Kidney epithelial cell (primary cell): ENCODE data around the gene CISTR. TPM values are rescaled to one million over a fixed set of nuclear protein-coding genes. Genes with fewer than 3 reads are reported as not detected.

Experiments
- DNase-seq: peaks from one replicate; pipeline ENCODE4 v3.0.0-alpha.2; 2010; ENCODE audit warnings: low read depth
- H3K27me3 ChIP-seq: 2 replicates; pipeline ENCODE4 v1.6.0; 2011; ENCODE audit warnings: low read length; ENCODE audit not compliant: control insufficient read depth, insufficient read depth
- H3K36me3 ChIP-seq: 2 replicates; pipeline ENCODE4 v1.5.1; 2011; ENCODE audit warnings: low read length; ENCODE audit not compliant: control insufficient read depth, insufficient read depth
- H3K4me3 ChIP-seq: 2 replicates; pipeline ENCODE4 v1.5.1; 2011; ENCODE audit warnings: low read depth, mild to moderate bottlenecking, control low read depth, low read length
- CTCF ChIP-seq: IDR thresholded peaks from 2 replicates; pipeline ENCODE4 v1.5.1; 2011; ENCODE audit warnings: mild to moderate bottlenecking, moderate library complexity, low read length, control low read depth, inconsistent platforms; ENCODE audit not compliant: insufficient read depth, poor library complexity, severe bottlenecking
- total RNA-seq: library from RNA; depleted of rRNA; stranded (reverse); fragments of >200 nt; gene quantifications from 2 replicates; pipeline ENCODE4 v1.2.3, GENCODE V29; 2015

The CISTR gene
- total RNA-seq, 1 donor from 2014 or later = not detected

GRCh38 chr12:53712059-53712643 is 39.6 kb downstream of the CISTR start:
- no peak for TF ChIP-seq CTCF

GRCh38 chr12:53710091-53710490 is 41.7 kb downstream of the CISTR start:
- Histone ChIP-seq H3K27me3 (peaks cover 20% of the 10 kb centered on the region), H3K4me3 (no peak overlapping the region), H3K36me3 (peaks cover 3% of the 10 kb centered on the region)
- DNase-seq = no peak
- TF ChIP-seq CTCF = no peak

More at GRCh38 chr12:53712059-53712643, 39.6 kb downstream of the CISTR start:
- DNase-seq = no peak
- H3K4me3 ChIP-seq = no peak overlapping the region
- H3K36me3 ChIP-seq = peaks cover 3% of the 10 kb centered on the region
- H3K27me3 ChIP-seq = peaks cover 16% of the 10 kb centered on the region

- Histone ChIP-seq H3K27me3 (peaks cover 20% of the 10 kb centered on the region), H3K4me3 (no peak overlapping the region), H3K36me3 (peaks cover 3% of the 10 kb centered on the region)
- no peak for TF ChIP-seq CTCF
- DNase-seq = no peak
Observed at GRCh38 chr12:53709671-53710070, 42.1 kb downstream of the CISTR start.

GRCh38 chr12:53706080-53706479 is 45.7 kb downstream of the CISTR start:
- Histone ChIP-seq H3K27me3 (peaks cover 30% of the 10 kb centered on the region), H3K36me3 (no peaks in the 10 kb centered on the region)
- no peak for DNase-seq

GRCh38 chr12:53703756-53704155 is 48.0 kb downstream of the CISTR start:
- no peak for TF ChIP-seq CTCF
- H3K27me3 ChIP-seq = peaks cover 33% of the 10 kb centered on the region
- H3K4me3 ChIP-seq = no peak overlapping the region
- DNase-seq = no peak
- no peaks in the 10 kb centered on the region for H3K36me3 ChIP-seq

More at GRCh38 chr12:53706080-53706479, 45.7 kb downstream of the CISTR start:
- TF ChIP-seq CTCF = no peak
- H3K4me3 ChIP-seq = no peak overlapping the region
